Gastrocnemius medialis (tissue), 4 donors: ENCODE measurements around the gene TAF13. TPM values are rescaled to one million over a fixed set of nuclear protein-coding genes. Genes with fewer than 3 reads are reported as not detected.

Experiments used
- ATAC-seq, 2 donors: fragments of 150-250 bp; one replicate each; pipeline ENCODE4 v1.9.1; 2016
- DNase-seq, 2 donors: peaks; one replicate each; pipeline ENCODE4 v3.0.0-alpha.2; 2019
- H3K27ac ChIP-seq, 4 donors: fragments of 200-600 bp; sonication (generic); 1 replicate in 1 of 4; 2 replicates in 3 of 4; pipeline ENCODE4 v1.5.1; 2016 to 2018; ENCODE audit warnings: mild to moderate bottlenecking in 2 of 4, moderate library complexity in 1 of 4
- H3K27me3 ChIP-seq, 3 donors: fragments of 200-600 bp; sonication (generic) in 2 of 3; 1 replicate in 1 of 3; 2 replicates in 2 of 3; pipeline versions ENCODE4 v1.5.1 to v1.6.0; 2016 to 2019; ENCODE audit warnings: mild to moderate bottlenecking in 1 of 3, moderate library complexity in 1 of 3
- H3K36me3 ChIP-seq, 2 donors: fragments of 200-600 bp; sonication (generic) in 1 of 2; one replicate each; pipeline ENCODE4 v1.5.1; 2017 to 2018
- H3K4me1 ChIP-seq, 2 donors: fragments of 200-600 bp; sonication (generic) in 1 of 2; one replicate each; pipeline ENCODE4 v1.5.1; 2016 to 2017; ENCODE audit warnings: mild to moderate bottlenecking in 2 of 2
- H3K4me3 ChIP-seq, 4 donors: fragments of 200-600 bp; sonication (generic) in 3 of 4; 1 replicate in 1 of 4; 2 replicates in 3 of 4; pipeline ENCODE4 v1.5.1; 2016 to 2019; ENCODE audit warnings: mild to moderate bottlenecking in 2 of 4
- H3K9me3 ChIP-seq, 3 donors: fragments of 200-600 bp; sonication (generic) in 2 of 3; 1 replicate in 1 of 3; 2 replicates in 2 of 3; pipeline ENCODE4 v1.5.1; 2016 to 2019
- CTCF ChIP-seq, 5 experiments: fragments of 450-650 bp in 3 of 5; fragments of 200-600 bp in 2 of 5; sonication (generic) in 2 of 5; IDR thresholded peaks in 4 of 5; conservative IDR thresholded peaks in 1 of 5; 1 replicate in 4 of 5; 2 replicates in 1 of 5; pipeline ENCODE4 v1.5.1; 2016 to 2019; ENCODE audit warnings: antibody characterized with exemption in 5 of 5, mild to moderate bottlenecking in 3 of 5, moderate library complexity in 3 of 5
- POLR2A ChIP-seq, 2 donors: fragments of 450-650 bp; IDR thresholded peaks; one replicate each; pipeline ENCODE4 v1.6.1; 2017; ENCODE audit warnings: antibody characterized with exemption in 2 of 2, mild to moderate bottlenecking in 2 of 2, moderate library complexity in 2 of 2
- in situ Hi-C, 4 donors: fragments of 200-750 bp; cut with MboI; loops; one replicate each; pipeline versions ENCODE4 v1.15.0 to v1.8.0; 2017; ENCODE audit warnings: low sequenced_read_pairs in 4 of 4
- intact Hi-C: fragments of 100-400 bp; cut with DNase I; formaldehyde crosslinking; loops from one replicate; pipeline ENCODE4 v1.15.1; 2023; ENCODE audit warnings: low total_unique reads
- total RNA-seq, 4 donors: library from RNA; depleted of rRNA; stranded (reverse); fragments of >200 nt; gene quantifications; one replicate each; pipeline versions ENCODE4 v1.1.0 to v1.2.3, GENCODE V29; 2016

TAF13 gene
- total RNA-seq, 4 donors from 2014 or later: 28.8 to 83.3 (median 65.5) TPM

DNA sequence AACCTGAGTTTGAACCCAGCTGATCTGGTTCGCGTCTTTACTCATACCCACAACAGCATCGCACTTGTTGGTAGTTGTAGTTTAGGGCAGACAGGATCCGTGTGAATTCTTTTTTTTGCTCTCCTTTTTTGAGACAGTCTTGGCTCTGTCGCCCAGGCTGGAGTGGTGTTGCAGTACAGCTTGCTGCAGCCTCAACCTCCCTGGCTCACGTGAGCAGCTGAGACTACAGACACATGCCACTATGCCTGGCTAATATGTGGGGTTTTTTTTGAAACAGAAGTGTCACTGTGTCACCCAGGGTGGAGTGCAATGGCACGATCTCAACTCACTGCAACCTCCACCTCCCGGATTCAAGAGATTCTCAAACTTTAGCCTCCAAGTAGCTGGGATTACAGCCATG, 7.9 kb downstream of the TAF13 start:
- ATAC-seq (no peak), DNase-seq (no peak)
- Histone ChIP-seq H3K4me3 (no peak overlapping the region), H3K9me3 (no peaks in the 10 kb centered on the region), H3K27me3 (no peaks in the 10 kb centered on the region), H3K27ac (no peak overlapping the region), H3K36me3 (peaks cover 0 to 35% of the 10 kb centered on the region in 2 donors), H3K4me1 (peaks cover 0 to 8% of the 10 kb centered on the region in 2 donors)
- intact Hi-C loops (no loop called here), in situ Hi-C loops (no loop called here)
- TF ChIP-seq POLR2A (IDR thresholded peaks at IDR 0.05) (no peak), CTCF (IDR thresholded peaks at IDR 0.05 in 4 of 5, conservative IDR thresholded peaks at IDR 0.05 in 1 of 5) (no peak)

DNA sequence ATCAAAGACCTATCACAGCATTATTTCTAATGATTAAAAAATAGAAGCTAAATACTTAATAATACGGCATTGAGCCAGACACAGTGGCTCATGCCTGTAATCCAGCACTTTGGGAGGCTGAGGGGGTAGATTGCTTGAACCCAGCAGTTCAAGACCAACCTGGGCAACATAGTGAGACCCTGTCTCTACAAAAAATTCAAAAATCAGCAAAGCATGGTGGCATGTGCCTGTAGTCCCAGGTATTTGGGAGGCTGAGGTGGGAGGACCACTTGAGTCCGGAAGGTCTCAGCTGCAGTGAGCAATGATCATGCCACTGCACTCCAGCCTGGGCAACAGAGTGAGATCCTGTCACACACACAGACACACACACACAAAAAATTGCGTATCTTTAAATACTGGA, 10.7 kb downstream of the TAF13 start:
- H3K9me3 ChIP-seq: no peaks in the 10 kb centered on the region
- no peak overlapping the region for H3K4me3 ChIP-seq
- in situ Hi-C loops: no loop called here
- H3K27me3 ChIP-seq: no peaks in the 10 kb centered on the region
- ATAC-seq: no peak
- intact Hi-C loops: no loop called here
- no peak for DNase-seq
- H3K4me1 ChIP-seq: peaks cover 0 to 6% of the 10 kb centered on the region in 2 donors
- TF ChIP-seq CTCF (IDR thresholded peaks at IDR 0.05 in 4 of 5, conservative IDR thresholded peaks at IDR 0.05 in 1 of 5) (no peak), POLR2A (IDR thresholded peaks at IDR 0.05) (no peak)
- peaks cover 0 to 43% of the 10 kb centered on the region in 2 donors for H3K36me3 ChIP-seq
- H3K27ac ChIP-seq: no peak overlapping the region

GRCh38 chr1:109061183-109061582, 14.6 kb downstream of the TAF13 start:
- no peaks in the 10 kb centered on the region for H3K4me1 ChIP-seq
- no peak overlapping the region for H3K4me3 ChIP-seq
- intact Hi-C loops (no loop called here), in situ Hi-C loops (no loop called here)
- TF ChIP-seq CTCF (IDR thresholded peaks at IDR 0.05 in 4 of 5, conservative IDR thresholded peaks at IDR 0.05 in 1 of 5) (no peak), POLR2A (IDR thresholded peaks at IDR 0.05) (no peak)
- no peaks in the 10 kb centered on the region for H3K9me3 ChIP-seq
- no peaks in the 10 kb centered on the region for H3K27me3 ChIP-seq
- ATAC-seq (no peak), DNase-seq (no peak)
- peaks cover 0 to 34% of the 10 kb centered on the region in 2 donors for H3K36me3 ChIP-seq
- H3K27ac ChIP-seq: no peak overlapping the region

DNA sequence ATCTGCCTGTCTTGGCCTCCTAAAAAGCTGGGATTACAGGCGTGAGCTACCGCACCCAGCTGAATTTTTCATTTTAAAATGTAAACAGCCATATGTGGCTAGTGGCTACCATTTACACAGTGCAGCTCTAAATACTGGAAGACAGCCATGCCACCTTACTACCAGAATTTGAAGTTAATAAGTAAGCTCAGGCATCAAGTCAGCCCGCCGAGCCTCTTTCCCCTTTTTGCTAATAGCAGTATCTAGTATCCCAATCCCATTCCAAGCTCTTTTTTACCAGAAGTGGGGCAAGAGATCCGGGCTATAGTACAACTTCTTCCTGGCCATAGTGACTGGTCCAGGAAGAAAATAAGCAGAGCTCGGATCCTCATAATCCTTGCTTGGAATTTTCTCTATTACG, 15.1 kb downstream of the TAF13 start:
- DNase-seq (no peak), ATAC-seq (no peak)
- TF ChIP-seq CTCF (IDR thresholded peaks at IDR 0.05 in 4 of 5, conservative IDR thresholded peaks at IDR 0.05 in 1 of 5) (no peak), POLR2A (IDR thresholded peaks at IDR 0.05) (no peak)
- Histone ChIP-seq H3K36me3 (peaks cover 0 to 34% of the 10 kb centered on the region in 2 donors), H3K9me3 (no peaks in the 10 kb centered on the region), H3K27me3 (no peaks in the 10 kb centered on the region), H3K27ac (no peak overlapping the region), H3K4me3 (no peak overlapping the region), H3K4me1 (no peaks in the 10 kb centered on the region)
- intact Hi-C loops: no loop called here
- in situ Hi-C loops: no loop called here

DNA sequence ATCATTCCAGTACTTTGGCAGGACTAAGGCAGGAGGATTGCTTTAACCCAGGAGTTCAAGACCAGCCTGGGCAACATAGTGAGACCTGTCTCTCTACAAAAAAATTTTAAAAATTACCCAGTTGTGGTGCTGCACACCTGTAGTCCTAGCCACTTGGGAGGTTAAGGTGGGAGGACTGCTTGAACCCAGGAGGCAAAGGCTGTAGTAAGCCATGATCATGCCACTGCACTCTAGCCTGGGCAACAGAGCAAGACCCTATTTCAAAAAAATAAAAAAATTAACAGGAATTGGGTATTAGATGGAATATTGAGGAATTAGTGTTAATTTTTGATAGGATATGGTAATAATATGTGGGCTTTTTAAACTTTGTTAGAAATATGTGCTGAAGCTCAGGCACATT, 16.8 kb downstream of the TAF13 start:
- H3K27ac ChIP-seq: no peak overlapping the region
- ATAC-seq: no peak
- no peaks in the 10 kb centered on the region for H3K27me3 ChIP-seq
- TF ChIP-seq POLR2A (IDR thresholded peaks at IDR 0.05) (no peak), CTCF (IDR thresholded peaks at IDR 0.05 in 4 of 5, conservative IDR thresholded peaks at IDR 0.05 in 1 of 5) (no peak)
- no peak for DNase-seq
- intact Hi-C loops: no loop called here
- no peaks in the 10 kb centered on the region for H3K4me1 ChIP-seq
- no peaks in the 10 kb centered on the region for H3K9me3 ChIP-seq
- peaks cover 0 to 20% of the 10 kb centered on the region in 2 donors for H3K36me3 ChIP-seq
- H3K4me3 ChIP-seq: no peak overlapping the region
- in situ Hi-C loops: no loop called here
